ENCODE data around the gene GAS5.
"Not testable (repeated sequence)": the region's sequence is repeated elsewhere in the genome, so short reads cannot be mapped to it uniquely, and the experiment has no call there.

Gene GAS5

DNA sequence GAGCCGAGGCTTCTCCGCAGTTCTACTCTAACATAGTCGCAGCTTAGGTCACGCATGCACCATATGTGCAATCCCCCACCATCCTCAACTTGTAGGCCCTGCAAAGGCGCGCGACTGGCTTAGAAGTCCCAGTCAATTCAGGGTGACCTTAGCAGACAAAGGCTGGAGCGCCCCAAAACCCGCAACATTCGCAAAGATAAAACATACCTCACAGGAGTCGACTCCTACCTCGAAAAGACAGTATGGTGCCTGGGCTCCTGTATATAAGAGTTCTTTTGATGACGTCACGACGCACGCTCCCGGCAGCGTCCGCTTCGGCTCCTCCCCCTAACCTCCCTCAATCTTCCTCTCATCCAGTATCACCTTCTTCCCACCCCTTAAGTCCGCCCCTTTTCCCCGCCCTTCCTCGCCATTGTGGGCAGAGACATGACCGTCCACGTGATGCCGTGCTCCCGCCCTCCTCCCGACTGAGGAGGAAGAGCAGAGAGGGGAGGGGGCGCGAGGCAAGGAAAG, at the start of gene GAS5:
Gene GAS5, minus strand, starts transcription at position 237 of the 513 bp plus-strand sequence.
- peak; percentile 96 to 99 (median 98) for DNase-seq (ENCODE audit: low read depth in 3 of 3, low spot score in 1 of 3)

GRCh38 chr1:173917149-173917548, 49.4 kb upstream of the GAS5 start, which contains the start of gene SERPINC1:
SERPINC1 (minus strand) TSS chr1:173917327; CDS start chr1:173917259, 68 bp downstream.
- DNase-seq (ENCODE audit: low read depth in 3 of 3, low spot score in 1 of 3), result no peak

GRCh38 chr1:173916667-173917066, 48.9 kb upstream of the GAS5 start:
- no peak for DNase-seq (ENCODE audit: low read depth in 3 of 3, low spot score in 1 of 3)

DNA sequence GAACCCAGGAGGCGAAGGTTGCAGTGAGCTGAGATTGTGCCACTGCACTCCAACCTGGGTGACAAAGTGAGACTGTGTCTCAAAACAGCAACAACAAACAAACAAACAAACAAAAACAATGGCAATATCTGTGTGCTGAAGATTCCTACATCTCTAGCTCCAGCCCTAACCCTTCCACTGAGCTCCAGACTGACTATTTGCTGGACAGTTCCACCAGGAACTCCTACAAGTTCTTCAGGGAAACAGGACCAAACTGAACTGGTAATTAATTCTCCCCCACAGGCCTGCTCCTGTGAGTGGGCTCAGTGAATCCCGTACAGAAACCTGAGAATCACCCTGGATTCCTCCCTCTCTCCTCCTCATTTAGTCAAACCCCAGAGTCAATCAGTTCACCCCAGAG, 47.8 kb upstream of the GAS5 start:
- DNase-seq (ENCODE audit: low read depth in 3 of 3, low spot score in 1 of 3), result no peak

- DNase-seq (ENCODE audit: low read depth in 3 of 3, low spot score in 1 of 3), result peak in 1 of 3 donors; percentile 5
Observed at GRCh38 chr1:173914366-173914871, 46.6 kb upstream of the GAS5 start.

- no peak for DNase-seq (ENCODE audit: low read depth in 3 of 3, low spot score in 1 of 3)
Observed at GRCh38 chr1:173913111-173913510, 45.3 kb upstream of the GAS5 start.

- DNase-seq (ENCODE audit: low read depth in 3 of 3, low spot score in 1 of 3), result no peak
Observed at GRCh38 chr1:173903827-173904531, 36.2 kb upstream of the GAS5 start.

- DNase-seq (ENCODE audit: low read depth in 3 of 3, low spot score in 1 of 3), result no peak
Observed at GRCh38 chr1:173900992-173901391, 33.2 kb upstream of the GAS5 start.

GRCh38 chr1:173900427-173900826, 32.6 kb upstream of the GAS5 start:
- DNase-seq (ENCODE audit: low read depth in 3 of 3, low spot score in 1 of 3), result no peak

DNA sequence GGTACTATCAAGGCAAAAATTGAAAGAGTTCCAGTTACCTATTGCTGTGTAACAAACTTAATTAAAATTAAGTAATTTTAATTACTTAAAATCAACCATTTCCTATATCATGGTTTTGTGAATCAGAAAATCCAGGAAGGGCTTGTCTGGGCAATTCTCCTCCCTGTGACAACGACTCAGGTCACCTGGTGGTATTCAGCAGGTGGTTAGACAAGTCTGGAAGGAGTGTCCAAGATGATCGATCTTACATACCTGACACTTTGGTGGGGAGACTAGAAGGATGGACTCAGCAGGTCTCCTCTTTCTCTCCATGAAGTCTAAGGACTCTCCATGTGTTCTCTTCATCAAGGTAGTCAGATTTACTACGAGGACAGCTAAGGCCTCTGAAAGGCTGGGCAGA, 26.4 kb upstream of the GAS5 start:
- DNase-seq (ENCODE audit: low read depth in 3 of 3, low spot score in 1 of 3), result no peak

GRCh38 chr1:173893611-173894010, 25.8 kb upstream of the GAS5 start:
- DNase-seq (ENCODE audit: low read depth in 3 of 3, low spot score in 1 of 3), result no peak

DNA sequence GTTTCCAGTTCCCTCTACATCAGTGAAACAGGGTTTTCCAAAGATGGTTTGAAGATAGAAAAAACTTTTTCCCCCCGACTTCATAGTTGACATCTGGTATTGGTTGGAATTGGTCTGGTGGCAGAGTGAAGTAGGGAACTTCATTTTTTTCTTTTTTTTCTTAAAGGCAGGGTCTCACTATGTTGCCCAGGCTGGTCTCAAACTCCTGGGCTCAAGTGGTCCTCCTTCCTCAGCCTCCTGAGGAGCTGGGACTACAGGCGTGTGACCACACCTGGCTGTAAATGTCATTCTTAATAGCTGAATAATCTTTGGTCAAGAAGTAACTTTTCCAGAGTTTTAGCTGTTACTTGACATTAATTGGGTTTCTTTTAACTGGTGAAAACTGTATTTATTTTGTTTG, 22.1 kb upstream of the GAS5 start:
- DNase-seq (ENCODE audit: low read depth in 3 of 3, low spot score in 1 of 3), result no peak

GRCh38 chr1:173888749-173889148, 21.0 kb upstream of the GAS5 start:
- no peak for DNase-seq (ENCODE audit: low read depth in 3 of 3, low spot score in 1 of 3)

- DNase-seq (ENCODE audit: low read depth in 3 of 3, low spot score in 1 of 3), result no peak
Observed at GRCh38 chr1:173887627-173888026, 19.8 kb upstream of the GAS5 start.

DNA sequence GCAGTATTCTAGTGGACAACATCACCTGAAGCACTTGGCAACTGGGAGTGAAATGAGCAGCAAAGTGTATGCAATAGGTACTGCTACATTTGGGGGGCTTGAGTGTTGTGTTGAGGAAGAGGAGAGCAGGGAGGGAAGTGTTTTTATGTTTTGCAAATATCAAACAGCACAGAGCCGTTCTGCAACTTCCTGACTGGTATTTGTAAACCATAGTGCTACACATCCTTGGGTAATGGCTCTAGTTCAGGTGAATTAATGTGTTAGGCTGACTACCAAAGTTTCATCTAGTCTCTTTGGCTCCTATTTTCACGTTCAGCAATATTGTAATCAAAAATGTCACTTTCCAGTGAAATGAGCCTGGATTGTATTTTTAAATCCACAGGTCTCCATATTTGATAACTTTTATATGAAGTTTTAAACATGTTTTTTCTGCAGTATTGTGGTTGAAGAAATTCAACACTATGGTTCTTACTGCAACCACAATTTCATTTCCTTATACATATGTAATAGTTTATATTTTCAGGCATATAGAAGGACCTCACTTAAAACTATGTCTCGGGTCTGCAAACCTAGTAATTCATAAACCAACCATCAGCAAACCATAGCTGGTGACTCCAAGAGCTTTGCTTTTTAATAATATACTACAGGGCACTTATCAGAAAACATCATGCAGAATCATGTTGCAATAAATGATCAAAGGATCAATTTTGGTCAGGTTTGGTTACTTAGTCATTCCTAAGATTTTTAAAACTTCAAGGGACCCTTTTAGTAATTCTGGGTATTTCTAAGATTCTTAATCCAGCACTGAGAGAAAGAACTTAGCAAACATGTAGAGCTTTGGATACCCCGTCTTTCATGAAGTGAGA, 19.2 kb upstream of the GAS5 start:
- DNase-seq (ENCODE audit: low read depth in 3 of 3, low spot score in 1 of 3), result no peak

DNA sequence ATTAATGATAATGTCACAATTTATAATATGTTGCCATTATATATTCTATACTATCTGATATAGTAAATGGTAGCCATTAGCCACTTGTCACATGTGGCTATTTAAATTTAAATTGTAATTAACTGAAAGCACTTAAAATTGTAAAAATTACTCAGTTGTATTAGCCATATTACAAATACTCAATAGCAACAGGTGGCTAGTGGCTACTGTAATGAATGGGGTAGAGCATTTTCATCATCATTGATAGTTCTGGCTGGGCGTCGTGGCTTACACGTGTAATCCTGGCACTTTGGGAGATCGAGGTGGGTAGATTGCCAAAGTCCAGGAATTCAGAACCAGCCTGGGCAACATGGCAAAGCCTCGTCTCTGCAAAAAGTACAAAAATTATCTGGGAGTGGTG, 16.9 kb upstream of the GAS5 start:
- DNase-seq (ENCODE audit: low read depth in 3 of 3, low spot score in 1 of 3), result no peak

- DNase-seq (ENCODE audit: low read depth in 3 of 3, low spot score in 1 of 3), result not testable (repeated sequence)
Observed at GRCh38 chr1:173881117-173881516, 13.3 kb upstream of the GAS5 start.

GRCh38 chr1:173878251-173878650, 10.5 kb upstream of the GAS5 start:
- no peak for DNase-seq (ENCODE audit: low read depth in 3 of 3, low spot score in 1 of 3)

DNA sequence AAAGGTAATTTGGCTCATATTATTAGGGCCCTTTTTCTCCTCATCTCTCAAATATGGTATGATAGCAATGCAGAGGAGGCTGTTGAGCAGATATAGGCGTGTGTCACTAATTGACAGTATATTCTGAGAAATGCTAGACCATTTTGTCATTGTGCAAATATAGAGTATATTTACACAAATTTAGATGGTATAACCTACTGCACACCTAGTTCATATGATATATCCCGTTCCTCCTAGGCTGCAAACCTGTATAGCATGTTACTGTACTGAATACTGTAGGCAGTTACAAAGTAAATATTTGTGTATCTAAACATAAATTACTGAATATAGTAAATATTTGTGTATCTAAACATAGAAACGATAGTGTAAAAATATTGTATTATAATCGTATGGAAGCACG, 8.9 kb upstream of the GAS5 start:
- no peak for DNase-seq (ENCODE audit: low read depth in 3 of 3, low spot score in 1 of 3)

DNA sequence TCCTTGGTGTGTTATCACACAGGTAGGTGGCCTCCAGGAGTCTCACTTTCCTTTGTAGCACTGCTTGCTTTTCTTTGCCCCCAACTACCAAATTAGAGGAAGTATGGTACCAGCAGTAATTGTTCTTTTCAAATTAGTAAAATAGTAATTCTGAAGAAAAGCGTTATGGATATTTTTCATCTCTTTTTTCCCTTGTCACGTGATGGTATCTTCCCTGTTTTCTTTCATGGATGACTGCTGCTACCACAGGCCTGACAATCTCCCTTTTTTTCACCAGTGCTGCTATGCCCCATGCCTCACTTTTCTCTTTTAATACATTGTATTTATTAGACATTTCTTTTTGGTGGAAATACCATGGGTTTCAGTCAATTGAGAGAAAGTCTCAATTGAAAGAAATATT, 3.7 kb upstream of the GAS5 start:
- DNase-seq (ENCODE audit: low read depth in 3 of 3, low spot score in 1 of 3), result no peak

DNA sequence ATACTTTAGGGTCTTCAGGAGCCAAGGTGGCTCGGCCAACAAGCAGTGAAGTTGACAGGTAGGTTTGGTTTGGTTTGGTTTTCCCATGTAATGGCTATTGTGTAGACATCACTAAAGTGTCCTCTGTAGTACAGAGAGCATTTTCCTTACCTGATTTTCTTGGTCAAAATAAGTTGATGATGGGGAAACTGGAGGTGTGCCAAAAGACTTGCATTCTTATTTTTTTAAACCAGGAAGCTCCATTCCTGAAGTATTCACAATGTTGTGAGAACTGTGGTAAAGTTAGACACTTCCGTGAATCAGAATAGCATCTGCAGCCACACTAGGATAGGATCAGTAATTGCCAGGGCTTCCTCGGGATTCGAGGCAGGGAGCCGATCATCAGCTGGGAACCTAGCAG, 3.3 kb upstream of the GAS5 start:
- no peak for DNase-seq (ENCODE audit: low read depth in 3 of 3, low spot score in 1 of 3)

Data from stimulated activated CD4-positive, alpha-beta T cell treated with anti-CD3 and anti-CD28 coated beads, TNF-alpha, amount 100 ng/mL, for 1 hour (primary cell).